Measurements from ENCODE around the gene LOXL1. TPM values are rescaled to one million over a fixed set of nuclear protein-coding genes. Genes with fewer than 3 reads are reported as not detected.
A peak's percentile ranks its signal among the peaks of the same experiment; 100 is the strongest.

LOXL1 gene
- polyA plus RNA-seq, 1 donor from 2014 or later = 2.1 TPM

GRCh38 chr15:73994912-73995622 is 68.8 kb downstream of the LOXL1 start:
- H3K9me3 ChIP-seq (ENCODE audit: low read length) = no peaks in the 10 kb centered on the region
- peak overlapping the region; percentile 99 for H3K4me3 ChIP-seq (ENCODE audit: low read length)
- no peaks in the 10 kb centered on the region for H4K20me1 ChIP-seq (ENCODE audit: insufficient read depth)
- no peaks in the 10 kb centered on the region for H3F3A ChIP-seq (ENCODE audit: insufficient read depth, low read length, poor library complexity, severe bottlenecking)
- H3K36me3 ChIP-seq (ENCODE audit: insufficient read depth, low read length) = no peaks in the 10 kb centered on the region
- peak overlapping the region; percentile 87 for H3K9ac ChIP-seq (ENCODE audit: low read length)
- TF ChIP-seq TAF1 (IDR thresholded peaks at IDR 0.05; ENCODE audit: low read depth) = no peak
- TF ChIP-seq SMC3 (conservative IDR thresholded peaks at IDR 0.05; ENCODE audit: poor library complexity) = no peak
- no peak for TF ChIP-seq RAD21 (conservative IDR thresholded peaks at IDR 0.05)
- TF ChIP-seq CTCF (IDR thresholded peaks at IDR 0.05; ENCODE audit: poor library complexity, severe bottlenecking) = no peak
- no peak for TF ChIP-seq POLR2AphosphoS5 (IDR thresholded peaks at IDR 0.05)
- no peak for TF ChIP-seq REST (IDR thresholded peaks at IDR 0.05; ENCODE audit: borderline replicate concordance)
- TF ChIP-seq EZH2 (IDR thresholded peaks at IDR 0.05; ENCODE audit: borderline replicate concordance, insufficient read depth, low read length, poor library complexity, severe bottlenecking) = no peak
- no peak for TF ChIP-seq EP300 (conservative IDR thresholded peaks at IDR 0.05; ENCODE audit: poor library complexity, severe bottlenecking)
- no peak for TF ChIP-seq MXI1 (conservative IDR thresholded peaks at IDR 0.05; ENCODE audit: poor library complexity, severe bottlenecking)
- H3K4me2 ChIP-seq (ENCODE audit: low read length) = peak overlapping the region; percentile 72
- peak overlapping the region; percentile 72 for H3K27ac ChIP-seq (ENCODE audit: low read length)
- no peaks in the 10 kb centered on the region for H3K9me2 ChIP-seq (ENCODE audit: insufficient read depth, low read length)
- H2AFZ ChIP-seq (ENCODE audit: low read depth, low read length) = peak overlapping the region; percentile 96
- no peaks in the 10 kb centered on the region for H3K27me3 ChIP-seq (ENCODE audit: insufficient read depth, low read depth, low read length)
- H3K79me2 ChIP-seq (replicated peaks; ENCODE audit: insufficient read depth, low read length) = peaks cover 22% of the 10 kb centered on the region

GRCh38 chr15:73996267-73996666 is 70.0 kb downstream of the LOXL1 start:
- peaks cover 22% of the 10 kb centered on the region for H3K79me2 ChIP-seq (replicated peaks; ENCODE audit: insufficient read depth, low read length)
- no peaks in the 10 kb centered on the region for H3K9me3 ChIP-seq (ENCODE audit: low read length)
- no peaks in the 10 kb centered on the region for H3K9me2 ChIP-seq (ENCODE audit: insufficient read depth, low read length)
- H4K20me1 ChIP-seq (ENCODE audit: insufficient read depth) = no peaks in the 10 kb centered on the region
- H3K27ac ChIP-seq (ENCODE audit: low read length) = no peak overlapping the region
- no peaks in the 10 kb centered on the region for H3F3A ChIP-seq (ENCODE audit: insufficient read depth, low read length, poor library complexity, severe bottlenecking)
- no peaks in the 10 kb centered on the region for H3K36me3 ChIP-seq (ENCODE audit: insufficient read depth, low read length)
- H2AFZ ChIP-seq (ENCODE audit: low read depth, low read length) = no peak overlapping the region
- H3K9ac ChIP-seq (ENCODE audit: low read length) = no peak overlapping the region
- H3K27me3 ChIP-seq (ENCODE audit: insufficient read depth, low read depth, low read length) = no peaks in the 10 kb centered on the region
- no peak overlapping the region for H3K4me2 ChIP-seq (ENCODE audit: low read length)
- peak overlapping the region; percentile 99 for H3K4me3 ChIP-seq (ENCODE audit: low read length)
- TF ChIP-seq TAF1 (IDR thresholded peaks at IDR 0.05; ENCODE audit: low read depth) (no peak), SMC3 (conservative IDR thresholded peaks at IDR 0.05; ENCODE audit: poor library complexity) (no peak), REST (IDR thresholded peaks at IDR 0.05; ENCODE audit: borderline replicate concordance) (no peak)
